ENCODE measurements around the gene MSANTD4. TPM values are rescaled to one million over a fixed set of nuclear protein-coding genes. Genes with fewer than 3 reads are reported as not detected.
"Not testable (repeated sequence)": the region's sequence is repeated elsewhere in the genome, so short reads cannot be mapped to it uniquely, and the experiment has no call there.

The MSANTD4 gene
- 15.9 TPM for polyA plus RNA-seq (2013, experiment 1 of 2; ENCODE audit: insufficient read length)
- 17.2 TPM for polyA plus RNA-seq (2013, experiment 2 of 2; ENCODE audit: insufficient read length)

- DNase-seq, result peak; percentile 100
Observed at GRCh38 chr11:106021967-106022794, at the start of gene MSANTD4. MSANTD4 (minus strand) TSS chr11:106022240; CDS start chr11:106010917, 11,323 bp downstream.

GRCh38 chr11:106070606-106071005, 48.6 kb upstream of the MSANTD4 start:
- no peak for DNase-seq

- no peak for DNase-seq
Observed at GRCh38 chr11:106063009-106063408, 41.0 kb upstream of the MSANTD4 start.

GRCh38 chr11:106061954-106062949, 40.2 kb upstream of the MSANTD4 start:
- no peak for DNase-seq

GRCh38 chr11:106061249-106061784, 39.3 kb upstream of the MSANTD4 start:
- DNase-seq, result no peak

GRCh38 chr11:106059617-106060016, 37.6 kb upstream of the MSANTD4 start:
- no peak for DNase-seq

- DNase-seq, result not testable (repeated sequence)
Observed at GRCh38 chr11:106058377-106058776, 36.3 kb upstream of the MSANTD4 start.

- no peak for DNase-seq
Observed at GRCh38 chr11:106051103-106051502, 29.1 kb upstream of the MSANTD4 start.

- no peak for DNase-seq
Observed at GRCh38 chr11:106049727-106050476, 27.9 kb upstream of the MSANTD4 start.

GRCh38 chr11:106047631-106048030, 25.6 kb upstream of the MSANTD4 start:
- DNase-seq, result no peak

GRCh38 chr11:106043540-106043939, 21.5 kb upstream of the MSANTD4 start:
- no peak for DNase-seq

GRCh38 chr11:106032861-106033260, 10.8 kb upstream of the MSANTD4 start:
- no peak for DNase-seq

GRCh38 chr11:106031936-106032335, 9.9 kb upstream of the MSANTD4 start:
- no peak for DNase-seq

GRCh38 chr11:106031202-106031810, 9.3 kb upstream of the MSANTD4 start:
- no peak for DNase-seq

GRCh38 chr11:106030609-106031008, 8.6 kb upstream of the MSANTD4 start:
- DNase-seq, result no peak

- DNase-seq, result no peak
Observed at GRCh38 chr11:106022795-106023275, 795 bp upstream of the MSANTD4 start.

- peak; percentile 17 for DNase-seq
Observed at GRCh38 chr11:106021181-106021966, 666 bp downstream of the MSANTD4 start.

GRCh38 chr11:106017093-106017492, 4.9 kb downstream of the MSANTD4 start:
- no peak for DNase-seq

- DNase-seq, result no peak
Observed at GRCh38 chr11:106015066-106015465, 7.0 kb downstream of the MSANTD4 start.

GRCh38 chr11:106014620-106015019, 7.4 kb downstream of the MSANTD4 start:
- no peak for DNase-seq

GRCh38 chr11:106014035-106014434, 8.0 kb downstream of the MSANTD4 start:
- no peak for DNase-seq

Data from fibroblast of skin of scalp (primary cell).